K562 (cell line): Measurements from ENCODE around the gene CPEB1. TPM values are rescaled to one million over a fixed set of nuclear protein-coding genes. Genes with fewer than 3 reads are reported as not detected.

ENCODE experiments used
- CBFA2T2 ChIP-seq: fragments of 450-650 bp; conservative IDR thresholded peaks from 2 replicates; pipeline ENCODE4 v1.6.1; 2017; ENCODE audit warnings: mild to moderate bottlenecking
- CHD7 ChIP-seq: fragments of 200-600 bp; sonication (generic); IDR thresholded peaks from one replicate; pipeline ENCODE4 v1.6.1; 2012; ENCODE audit warnings: mild to moderate bottlenecking, low read depth, low read length, inconsistent platforms
- FOXM1 ChIP-seq, 2 experiments: fragments of 450-650 bp in 1 of 2; sonication (generic) in 1 of 2; formaldehyde crosslinking in 1 of 2; IDR thresholded peaks; 2 replicates each; pipeline versions ENCODE4 v1.6.1 to v1.9.0; 2017 to 2022; ENCODE audit warnings: low read depth in 2 of 2, mild to moderate bottlenecking in 2 of 2, missing genetic modification reagents in 1 of 2, moderate library complexity in 1 of 2
- HBP1 ChIP-seq: fragments of 450-650 bp; formaldehyde crosslinking; IDR thresholded peaks from 2 replicates; pipeline ENCODE4 v1.4.0; 2022; ENCODE audit warnings: missing genetic modification characterization
- MYC ChIP-seq, 2 experiments: fragments of 250-450 bp in 1 of 2; sonication (Bioruptor Pico) in 1 of 2; IDR thresholded peaks; 2 replicates each; pipeline versions ENCODE4 v1.5.1 to v1.6.1; 2012 to 2021; ENCODE audit warnings: low read depth in 2 of 2, borderline replicate concordance in 1 of 2, improper control_type of control experiment in 1 of 2, low read length in 1 of 2, mild to moderate bottlenecking in 1 of 2, moderate library complexity in 1 of 2
- NR2C2 ChIP-seq, 2 experiments: fragments of 200-800 bp in 1 of 2; sonication (Bioruptor generic) in 1 of 2; sonication (generic) in 1 of 2; formaldehyde crosslinking in 1 of 2; IDR thresholded peaks; 2 replicates each; pipeline versions ENCODE4 v1.6.1 to v1.8.0; 2016 to 2022; ENCODE audit warnings: mild to moderate bottlenecking in 1 of 2, missing compliant biosample characterization in 1 of 2, missing genetic modification characterization in 1 of 2, missing genetic modification reagents in 1 of 2
- SMARCA4 ChIP-seq: fragments of 450-650 bp; IDR thresholded peaks from 2 replicates; pipeline ENCODE4 v1.6.1; 2016
- SOX6 ChIP-seq: fragments of 450-650 bp; IDR thresholded peaks from 2 replicates; pipeline ENCODE4 v1.6.1; 2014; ENCODE audit warnings: mild to moderate bottlenecking
- TARDBP ChIP-seq: fragments of 450-650 bp; IDR thresholded peaks from 2 replicates; pipeline ENCODE4 v1.6.1; 2016
- UBTF ChIP-seq, 2 experiments: IDR thresholded peaks; 2 replicates each; pipeline ENCODE4 v1.6.1; 2012; ENCODE audit warnings: improper control_type of control experiment in 2 of 2, low read depth in 2 of 2, low read length in 2 of 2, borderline replicate concordance in 1 of 2
- ZNF24 ChIP-seq: fragments of 450-650 bp; IDR thresholded peaks from 2 replicates; pipeline ENCODE4 v1.6.1; 2016
- ZNF354B ChIP-seq: fragments of 250-450 bp; sonication (Bioruptor Pico); IDR thresholded peaks from 2 replicates; pipeline ENCODE4 v1.4.0; 2020
- polyA plus RNA-seq, 8 experiments: library from polyadenylated mRNA; depleted of rRNA in 4 of 8; stranded (reverse) in 5 of 8; unstranded in 3 of 8; fragments of >200 nt; fragmentation: Nextera tagmentation in 2 of 8; fragmentation: Illumina TruSeq in 1 of 8; extraction: Ambion mirVana in 2 of 8; extraction: Trizol in 1 of 8; gene quantifications; 2 replicates each; pipeline versions ENCODE4 v1.2.1 to v1.2.3, GENCODE V29; 2011 to 2014; ENCODE audit warnings: inconsistent platforms in 1 of 8, missing spikeins in 1 of 8
- total RNA-seq, 7 experiments: library from RNA; depleted of rRNA in 6 of 7; stranded (reverse); fragments of >200 nt in 6 of 7; fragmentation: Illumina TruSeq in 2 of 7; extraction: Trizol in 2 of 7; gene quantifications; 2 replicates each; pipeline versions ENCODE4 v1.2.1 to v1.2.3, GENCODE V29; 2011 to 2021; ENCODE audit warnings: low replicate concordance in 1 of 7

CPEB1 gene
- total and polyA plus RNA-seq, 9 of the 15 experiments (the other 6 are each of a cell fraction or from before 2014, with no cell fraction given): 2.2 to 13.4 (median 9.7) TPM

- TF ChIP-seq NR2C2 (CRISPR knock-in tag; IDR thresholded peaks at IDR 0.05) (no peak), NR2C2 (tag; IDR thresholded peaks at IDR 0.05) (no peak), ZNF354B (CRISPR knock-in tag) (no peak), SOX6 (peak; percentile 64), CHD7 (no peak), ZNF24 (no peak), UBTF (IDR thresholded peaks at IDR 0.05; ENCODE audit: borderline replicate concordance in 1 of 2, low read depth in 2 of 2, low read length in 2 of 2) (no peak), FOXM1 (IDR thresholded peaks at IDR 0.05; ENCODE audit: low read depth) (no peak), FOXM1 (CRISPR knock-in tag; IDR thresholded peaks at IDR 0.05; ENCODE audit: low read depth) (no peak), CBFA2T2 (peak; percentile 76), MYC (IDR thresholded peaks at IDR 0.05; ENCODE audit: low read depth, low read length) (no peak), MYC (CRISPR knock-in tag; IDR thresholded peaks at IDR 0.05; ENCODE audit: borderline replicate concordance, low read depth) (no peak), HBP1 (no peak), TARDBP (no peak), SMARCA4 (peak; percentile 86)
Observed at GRCh38 chr15:82635798-82636197, 11.4 kb downstream of the CPEB1 start (continued).
